ENCODE measurements around the gene SUFU. TPM values are rescaled to one million over a fixed set of nuclear protein-coding genes. Genes with fewer than 3 reads are reported as not detected.

Gene SUFU
- total and polyA plus RNA-seq, 2 of the 13 experiments (the other 11 are each of a cell fraction or from before 2014, with no cell fraction given), result 2.9 to 5.5 TPM

DNA sequence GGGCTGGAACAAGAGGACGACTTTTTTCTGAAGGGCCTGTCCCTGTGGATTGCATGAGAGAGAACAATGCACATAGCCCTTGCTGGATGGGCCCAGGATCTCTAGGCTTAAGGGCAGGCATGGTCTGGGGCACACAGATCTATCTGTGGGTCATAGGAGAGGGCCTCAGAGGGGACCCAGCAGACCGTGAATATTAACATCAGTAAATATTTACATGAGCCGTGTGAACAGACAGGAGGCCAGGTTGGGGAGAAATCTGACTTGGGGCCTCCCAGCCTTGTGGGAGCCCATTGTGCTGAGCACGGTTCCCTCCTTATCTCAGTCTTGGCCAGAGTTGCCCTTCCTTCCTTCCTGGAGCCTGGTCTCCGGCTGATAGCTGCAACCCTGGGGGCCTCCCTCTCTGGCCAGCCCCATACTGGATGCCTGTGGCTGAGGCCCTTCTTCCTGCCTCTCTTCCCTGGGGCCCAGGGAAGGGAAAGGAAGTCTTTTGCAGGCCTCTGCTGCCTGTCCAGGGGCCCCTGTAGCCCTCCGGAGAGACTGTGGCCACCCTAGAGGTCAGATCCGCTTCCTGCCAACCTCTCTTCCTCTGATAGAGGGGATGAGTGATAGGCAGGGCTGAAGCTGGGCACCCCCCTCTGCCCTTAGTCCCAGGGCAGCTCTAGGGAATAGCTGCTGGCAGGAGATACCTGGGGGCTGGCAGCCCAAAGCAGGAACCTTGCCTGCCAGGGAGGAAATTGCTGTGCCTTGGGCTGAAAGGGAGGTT lies 96.0 kb downstream of the SUFU start (continued):
- TF ChIP-seq, protein P1, sequence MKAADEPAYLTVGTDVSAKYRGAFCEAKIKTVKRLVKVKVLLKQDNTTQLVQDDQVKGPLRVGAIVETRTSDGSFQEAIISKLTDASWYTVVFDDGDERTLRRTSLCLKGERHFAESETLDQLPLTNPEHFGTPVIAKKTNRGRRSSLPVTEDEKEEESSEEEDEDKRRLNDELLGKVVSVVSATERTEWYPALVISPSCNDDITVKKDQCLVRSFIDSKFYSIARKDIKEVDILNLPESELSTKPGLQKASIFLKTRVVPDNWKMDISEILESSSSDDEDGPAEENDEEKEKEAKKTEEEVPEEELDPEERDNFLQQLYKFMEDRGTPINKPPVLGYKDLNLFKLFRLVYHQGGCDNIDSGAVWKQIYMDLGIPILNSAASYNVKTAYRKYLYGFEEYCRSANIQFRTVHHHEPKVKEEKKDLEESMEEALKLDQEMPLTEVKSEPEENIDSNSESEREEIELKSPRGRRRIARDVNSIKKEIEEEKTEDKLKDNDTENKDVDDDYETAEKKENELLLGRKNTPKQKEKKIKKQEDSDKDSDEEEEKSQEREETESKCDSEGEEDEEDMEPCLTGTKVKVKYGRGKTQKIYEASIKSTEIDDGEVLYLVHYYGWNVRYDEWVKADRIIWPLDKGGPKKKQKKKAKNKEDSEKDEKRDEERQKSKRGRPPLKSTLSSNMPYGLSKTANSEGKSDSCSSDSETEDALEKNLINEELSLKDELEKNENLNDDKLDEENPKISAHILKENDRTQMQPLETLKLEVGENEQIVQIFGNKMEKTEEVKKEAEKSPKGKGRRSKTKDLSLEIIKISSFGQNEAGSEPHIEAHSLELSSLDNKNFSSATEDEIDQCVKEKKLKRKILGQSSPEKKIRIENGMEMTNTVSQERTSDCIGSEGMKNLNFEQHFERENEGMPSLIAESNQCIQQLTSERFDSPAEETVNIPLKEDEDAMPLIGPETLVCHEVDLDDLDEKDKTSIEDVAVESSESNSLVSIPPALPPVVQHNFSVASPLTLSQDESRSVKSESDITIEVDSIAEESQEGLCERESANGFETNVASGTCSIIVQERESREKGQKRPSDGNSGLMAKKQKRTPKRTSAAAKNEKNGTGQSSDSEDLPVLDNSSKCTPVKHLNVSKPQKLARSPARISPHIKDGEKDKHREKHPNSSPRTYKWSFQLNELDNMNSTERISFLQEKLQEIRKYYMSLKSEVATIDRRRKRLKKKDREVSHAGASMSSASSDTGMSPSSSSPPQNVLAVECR (CRISPR knock-in tag; IDR thresholded peaks at IDR 0.05; ENCODE audit: borderline replicate concordance), result peak; percentile 79; the same call in 1 of the 2 replicates
- peak; percentile 76; the same call in 1 of the 2 replicates for TF ChIP-seq ZNF205 (CRISPR knock-in tag; IDR thresholded peaks at IDR 0.05)
- TF ChIP-seq NFRKB (IDR thresholded peaks at IDR 0.05), result no peak
- TF ChIP-seq ZNF253 (CRISPR knock-in tag; IDR thresholded peaks at IDR 0.05; ENCODE audit: borderline replicate concordance), result no peak
- TF ChIP-seq ZNF619 (CRISPR knock-in tag; IDR thresholded peaks at IDR 0.05), result 0 out of 2 replicates have a peak, but pooled peaks have one; percentile 44
- peak; percentile 86 for TF ChIP-seq SOX5 (CRISPR knock-in tag; IDR thresholded peaks at IDR 0.05; ENCODE audit: borderline replicate concordance)
- TF ChIP-seq, protein P2, sequence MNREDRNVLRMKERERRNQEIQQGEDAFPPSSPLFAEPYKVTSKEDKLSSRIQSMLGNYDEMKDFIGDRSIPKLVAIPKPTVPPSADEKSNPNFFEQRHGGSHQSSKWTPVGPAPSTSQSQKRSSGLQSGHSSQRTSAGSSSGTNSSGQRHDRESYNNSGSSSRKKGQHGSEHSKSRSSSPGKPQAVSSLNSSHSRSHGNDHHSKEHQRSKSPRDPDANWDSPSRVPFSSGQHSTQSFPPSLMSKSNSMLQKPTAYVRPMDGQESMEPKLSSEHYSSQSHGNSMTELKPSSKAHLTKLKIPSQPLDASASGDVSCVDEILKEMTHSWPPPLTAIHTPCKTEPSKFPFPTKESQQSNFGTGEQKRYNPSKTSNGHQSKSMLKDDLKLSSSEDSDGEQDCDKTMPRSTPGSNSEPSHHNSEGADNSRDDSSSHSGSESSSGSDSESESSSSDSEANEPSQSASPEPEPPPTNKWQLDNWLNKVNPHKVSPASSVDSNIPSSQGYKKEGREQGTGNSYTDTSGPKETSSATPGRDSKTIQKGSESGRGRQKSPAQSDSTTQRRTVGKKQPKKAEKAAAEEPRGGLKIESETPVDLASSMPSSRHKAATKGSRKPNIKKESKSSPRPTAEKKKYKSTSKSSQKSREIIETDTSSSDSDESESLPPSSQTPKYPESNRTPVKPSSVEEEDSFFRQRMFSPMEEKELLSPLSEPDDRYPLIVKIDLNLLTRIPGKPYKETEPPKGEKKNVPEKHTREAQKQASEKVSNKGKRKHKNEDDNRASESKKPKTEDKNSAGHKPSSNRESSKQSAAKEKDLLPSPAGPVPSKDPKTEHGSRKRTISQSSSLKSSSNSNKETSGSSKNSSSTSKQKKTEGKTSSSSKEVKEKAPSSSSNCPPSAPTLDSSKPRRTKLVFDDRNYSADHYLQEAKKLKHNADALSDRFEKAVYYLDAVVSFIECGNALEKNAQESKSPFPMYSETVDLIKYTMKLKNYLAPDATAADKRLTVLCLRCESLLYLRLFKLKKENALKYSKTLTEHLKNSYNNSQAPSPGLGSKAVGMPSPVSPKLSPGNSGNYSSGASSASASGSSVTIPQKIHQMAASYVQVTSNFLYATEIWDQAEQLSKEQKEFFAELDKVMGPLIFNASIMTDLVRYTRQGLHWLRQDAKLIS (CRISPR knock-in tag; IDR thresholded peaks at IDR 0.05), result no peak
- no peak for TF ChIP-seq ZNF160 (CRISPR knock-in tag; IDR thresholded peaks at IDR 0.05)
- TF ChIP-seq SRSF1 (optimal IDR thresholded peaks at IDR 0.05; ENCODE audit: low read depth, low read length), result no peak
- TF ChIP-seq SP140L (CRISPR knock-in tag; IDR thresholded peaks at IDR 0.05; ENCODE audit: borderline replicate concordance), result 0 out of 2 replicates have a peak, but pooled peaks have one; percentile 27
- TF ChIP-seq, protein P3, sequence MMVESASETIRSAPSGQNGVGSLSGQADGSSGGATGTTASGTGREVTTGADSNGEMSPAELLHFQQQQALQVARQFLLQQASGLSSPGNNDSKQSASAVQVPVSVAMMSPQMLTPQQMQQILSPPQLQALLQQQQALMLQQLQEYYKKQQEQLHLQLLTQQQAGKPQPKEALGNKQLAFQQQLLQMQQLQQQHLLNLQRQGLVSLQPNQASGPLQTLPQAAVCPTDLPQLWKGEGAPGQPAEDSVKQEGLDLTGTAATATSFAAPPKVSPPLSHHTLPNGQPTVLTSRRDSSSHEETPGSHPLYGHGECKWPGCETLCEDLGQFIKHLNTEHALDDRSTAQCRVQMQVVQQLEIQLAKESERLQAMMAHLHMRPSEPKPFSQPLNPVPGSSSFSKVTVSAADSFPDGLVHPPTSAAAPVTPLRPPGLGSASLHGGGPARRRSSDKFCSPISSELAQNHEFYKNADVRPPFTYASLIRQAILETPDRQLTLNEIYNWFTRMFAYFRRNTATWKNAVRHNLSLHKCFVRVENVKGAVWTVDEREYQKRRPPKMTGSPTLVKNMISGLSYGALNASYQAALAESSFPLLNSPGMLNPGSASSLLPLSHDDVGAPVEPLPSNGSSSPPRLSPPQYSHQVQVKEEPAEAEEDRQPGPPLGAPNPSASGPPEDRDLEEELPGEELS (CRISPR knock-in tag; IDR thresholded peaks at IDR 0.05), result peak; percentile 88
- TF ChIP-seq TSC22D2 (CRISPR knock-in tag; IDR thresholded peaks at IDR 0.05; ENCODE audit: borderline replicate concordance), result no peak
- TF ChIP-seq ZNF891 (CRISPR knock-in tag; IDR thresholded peaks at IDR 0.05), result no peak
- peak; percentile 50; the same call in 1 of the 2 replicates for TF ChIP-seq ZNF263 (CRISPR knock-in tag; IDR thresholded peaks at IDR 0.05)
- peak; percentile 84 for TF ChIP-seq ZNF232 (CRISPR knock-in tag; IDR thresholded peaks at IDR 0.05; ENCODE audit: borderline replicate concordance)

Data from HepG2 (cell line).